Fibroblast of skin of right quadriceps (primary cell): ENCODE results near the gene VPS35.
"Not testable (repeated sequence)": the region's sequence is repeated elsewhere in the genome, so short reads cannot be mapped to it uniquely, and the experiment has no call there.

Experiments
- DNase-seq: peaks from one replicate; pipeline ENCODE4 v3.0.0-alpha.2; 2013

VPS35 gene

DNA sequence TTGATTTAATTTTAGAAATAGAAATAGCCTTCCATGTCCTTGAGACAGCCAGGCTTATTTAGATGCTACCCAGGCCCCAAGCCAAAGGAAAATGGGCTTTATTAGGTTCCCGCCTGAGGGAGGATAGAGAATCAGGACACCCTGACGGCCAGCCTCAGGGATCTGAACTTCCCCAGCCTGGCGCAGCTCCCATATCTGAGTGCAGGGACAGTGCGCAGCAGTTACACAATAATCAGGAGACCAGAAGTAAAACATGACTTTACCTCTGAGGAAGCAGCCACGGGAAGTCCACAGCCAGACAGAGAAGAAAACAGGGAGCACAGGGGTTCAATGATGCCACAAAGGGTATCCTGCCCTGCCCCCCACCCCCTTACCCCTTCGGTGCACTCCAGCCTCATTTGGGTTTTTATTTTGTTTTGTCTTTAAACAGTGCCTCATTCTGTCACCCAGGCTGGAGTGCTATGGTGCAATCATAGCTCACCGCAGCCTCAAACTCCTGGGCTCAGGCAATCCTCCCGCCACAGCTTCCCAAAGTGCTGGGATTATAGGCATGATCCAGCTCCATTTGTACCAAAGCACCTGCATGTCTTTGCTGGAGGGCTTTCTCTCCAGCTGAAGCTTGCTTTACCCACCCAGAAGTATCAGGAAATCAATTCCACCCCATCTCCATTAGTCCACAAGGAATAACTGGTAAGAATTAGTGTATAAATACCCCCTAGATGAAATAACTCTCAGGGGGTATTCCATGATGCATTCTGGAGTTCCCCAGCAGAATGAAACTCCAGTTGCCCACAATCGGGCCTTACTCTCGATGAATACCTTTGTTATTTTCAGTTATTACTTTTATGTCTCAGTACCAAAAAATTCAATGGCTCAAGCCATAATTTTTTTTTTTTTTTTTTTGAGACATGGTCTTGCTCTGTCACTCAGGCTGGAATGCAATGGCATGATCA is 22.4 kb upstream of the VPS35 start:
- DNase-seq: no peak

DNA sequence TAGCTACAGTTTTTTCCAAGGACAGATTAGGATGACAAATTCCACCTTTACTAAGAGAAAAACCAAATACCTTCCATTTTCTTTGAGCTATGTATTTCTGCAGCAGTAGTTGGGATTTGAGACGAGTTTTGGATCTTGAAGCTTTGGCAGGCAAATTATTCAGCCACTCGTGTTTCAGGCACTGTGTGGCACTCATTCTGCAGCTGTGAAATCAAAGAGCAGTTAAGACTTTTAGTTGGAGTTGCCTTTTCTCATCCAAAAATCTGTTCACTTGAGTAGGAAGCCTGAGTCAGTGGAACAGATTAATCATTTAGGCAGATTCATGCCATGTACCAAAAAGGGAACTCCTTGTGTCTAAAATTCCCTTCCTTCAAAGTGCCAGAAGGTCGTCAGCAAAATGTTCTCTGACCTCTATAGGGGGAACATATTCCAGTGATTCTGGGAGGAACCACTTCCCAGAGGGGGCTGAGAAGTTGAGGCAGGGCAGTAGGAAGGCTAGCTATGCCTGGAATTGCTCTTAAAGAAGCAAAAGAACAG is 20.6 kb upstream of the VPS35 start:
- DNase-seq: no peak

DNA sequence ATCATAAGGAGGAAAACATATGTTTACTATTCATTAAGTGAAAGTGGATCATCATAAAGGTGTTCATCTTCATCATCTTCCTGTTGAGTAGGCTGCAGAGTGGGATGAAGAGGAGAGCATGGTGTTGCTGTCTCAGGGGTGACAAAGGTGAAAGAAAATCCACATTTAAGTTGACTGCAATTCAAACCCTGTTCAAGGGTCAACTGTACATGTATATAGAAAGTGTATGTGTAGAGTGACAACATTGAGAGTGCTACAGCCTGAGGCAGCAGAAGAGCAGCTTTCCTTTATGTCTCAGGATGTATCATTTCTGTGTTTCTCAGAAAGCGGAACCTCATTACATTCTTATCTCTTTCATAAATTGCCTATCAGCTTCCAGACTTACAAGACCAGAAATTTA is 17.7 kb upstream of the VPS35 start:
- no peak for DNase-seq

DNA sequence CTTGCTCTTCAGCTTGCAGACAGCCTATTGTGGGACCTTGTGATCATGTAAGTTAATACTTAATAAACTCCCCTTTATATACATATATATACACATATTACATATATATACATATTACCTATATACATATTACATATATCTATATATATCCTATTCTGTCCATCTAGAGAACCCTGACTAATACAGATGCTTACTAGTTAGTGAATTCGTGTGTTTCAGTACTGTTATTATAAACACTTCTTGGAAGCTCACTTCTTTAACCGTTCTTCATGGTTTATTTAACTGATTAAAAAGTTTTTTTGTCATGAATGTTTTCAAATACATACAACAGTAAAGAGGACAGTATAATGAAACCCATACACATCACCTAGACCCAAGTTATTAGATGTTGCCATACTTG is 13.1 kb upstream of the VPS35 start:
- no peak for DNase-seq

DNA sequence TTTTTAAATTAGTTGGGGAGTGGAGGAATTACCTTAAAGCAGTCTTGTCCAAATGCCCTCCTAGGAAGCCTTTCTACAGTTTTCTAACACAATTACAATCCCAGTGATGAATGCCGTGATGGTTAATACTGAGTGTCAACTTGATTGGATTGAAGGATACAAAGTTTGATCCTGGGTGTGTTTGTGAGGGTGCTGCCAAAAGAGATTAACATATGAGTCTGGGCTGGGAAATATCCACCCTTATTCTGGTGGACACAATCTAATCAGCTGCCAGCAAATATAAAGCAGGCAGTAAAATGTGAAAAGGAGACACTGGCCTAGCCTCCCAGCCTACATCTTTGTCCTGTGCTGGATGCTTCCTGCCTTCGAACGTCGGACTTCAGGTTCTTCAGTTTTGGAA is 12.6 kb upstream of the VPS35 start:
- no peak for DNase-seq

DNA sequence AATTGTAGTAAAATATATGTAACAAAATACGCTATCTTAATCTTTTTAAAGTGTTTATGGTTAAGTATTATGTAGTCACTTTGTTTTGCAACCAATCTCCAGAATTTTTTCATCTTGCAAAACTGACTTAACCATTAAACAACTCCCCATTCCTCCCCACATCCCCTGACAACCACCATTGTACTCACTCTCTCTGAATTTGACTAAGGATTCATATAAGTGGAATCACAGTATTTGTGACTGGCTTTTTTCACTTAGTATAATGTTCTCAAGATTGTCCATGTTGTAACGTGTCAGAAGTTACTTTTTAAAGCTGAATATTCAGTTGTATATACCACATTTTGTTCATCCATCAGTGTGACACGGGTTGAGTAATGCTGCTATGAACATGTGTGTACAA is 11.1 kb upstream of the VPS35 start:
- no peak for DNase-seq

DNA sequence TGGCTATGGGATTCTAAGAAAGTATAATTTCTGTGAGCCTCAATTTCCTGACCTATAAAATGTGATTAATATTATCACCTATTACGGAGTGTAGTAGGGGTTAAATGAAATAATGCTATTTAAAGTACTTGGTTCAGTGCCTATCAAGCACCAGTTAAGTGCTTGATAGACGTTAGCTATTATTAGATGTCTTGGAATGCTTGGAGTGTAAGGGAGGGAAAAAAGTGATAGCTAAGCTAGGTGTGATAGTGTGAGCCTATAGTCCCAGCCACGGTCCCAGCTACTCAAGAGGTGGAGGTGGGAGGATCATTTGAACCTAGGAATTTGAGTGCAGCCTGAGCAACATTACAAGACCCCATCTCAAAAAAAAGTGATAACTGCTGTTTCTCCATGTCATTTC is 8.0 kb upstream of the VPS35 start:
- no peak for DNase-seq

DNA sequence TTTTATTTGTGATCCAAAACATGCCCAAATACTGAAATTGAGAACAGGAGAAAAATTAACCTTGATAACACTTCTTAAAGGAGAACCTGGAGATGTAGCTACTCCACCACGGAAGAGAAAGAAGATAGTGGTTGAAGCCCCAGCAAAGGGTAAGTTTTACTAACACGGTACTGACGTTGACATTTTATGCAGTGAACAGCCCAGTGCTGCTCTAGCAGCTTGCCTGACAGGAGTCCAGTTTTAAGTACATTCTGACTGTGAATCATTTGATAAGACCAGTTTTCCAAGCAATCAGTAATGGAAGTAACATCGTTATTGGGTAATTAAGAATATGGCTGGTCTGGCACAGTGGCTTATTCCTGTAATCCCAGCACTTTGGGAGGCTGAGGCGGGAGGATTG is 7.0 kb upstream of the VPS35 start:
- no peak for DNase-seq

DNA sequence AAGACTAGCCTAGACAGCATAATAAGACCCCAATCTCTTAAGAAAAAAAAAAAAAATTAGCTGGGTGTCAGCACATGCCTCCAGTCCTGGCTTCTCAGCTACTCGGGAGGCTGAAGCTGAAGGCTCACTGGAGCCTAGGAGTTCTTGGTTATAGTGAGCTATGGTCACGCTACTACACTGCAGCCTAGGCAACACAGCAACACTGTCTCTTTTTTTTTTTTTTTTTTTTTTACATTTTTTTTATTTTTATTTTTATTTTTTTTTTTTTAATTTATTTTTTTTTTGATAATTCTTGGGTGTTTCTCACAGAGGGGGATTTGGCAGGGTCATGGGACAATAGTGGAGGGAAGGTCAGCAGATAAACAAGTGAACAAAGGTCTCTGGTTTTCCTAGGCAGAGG is 4.6 kb upstream of the VPS35 start:
- no peak for DNase-seq

DNA sequence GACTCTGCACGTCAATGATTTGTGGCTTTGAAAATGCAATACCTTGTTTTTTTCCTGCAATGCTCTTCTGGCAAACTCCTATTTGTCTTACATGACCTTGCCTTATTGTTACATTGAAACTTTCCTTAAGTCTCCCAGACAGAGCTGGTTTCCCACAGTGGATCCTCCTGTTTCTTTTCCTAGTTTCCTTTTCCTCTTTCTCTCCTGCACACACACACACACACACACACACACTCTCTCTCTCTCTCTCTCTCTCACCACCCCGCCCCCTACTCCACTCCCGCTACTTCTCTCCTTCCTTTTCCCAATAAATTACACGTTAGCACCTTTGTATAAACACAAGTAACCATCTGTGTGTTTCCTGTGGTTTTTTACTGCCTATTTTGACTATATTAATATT is 2.7 kb upstream of the VPS35 start:
- peak; percentile 9 for DNase-seq

DNA sequence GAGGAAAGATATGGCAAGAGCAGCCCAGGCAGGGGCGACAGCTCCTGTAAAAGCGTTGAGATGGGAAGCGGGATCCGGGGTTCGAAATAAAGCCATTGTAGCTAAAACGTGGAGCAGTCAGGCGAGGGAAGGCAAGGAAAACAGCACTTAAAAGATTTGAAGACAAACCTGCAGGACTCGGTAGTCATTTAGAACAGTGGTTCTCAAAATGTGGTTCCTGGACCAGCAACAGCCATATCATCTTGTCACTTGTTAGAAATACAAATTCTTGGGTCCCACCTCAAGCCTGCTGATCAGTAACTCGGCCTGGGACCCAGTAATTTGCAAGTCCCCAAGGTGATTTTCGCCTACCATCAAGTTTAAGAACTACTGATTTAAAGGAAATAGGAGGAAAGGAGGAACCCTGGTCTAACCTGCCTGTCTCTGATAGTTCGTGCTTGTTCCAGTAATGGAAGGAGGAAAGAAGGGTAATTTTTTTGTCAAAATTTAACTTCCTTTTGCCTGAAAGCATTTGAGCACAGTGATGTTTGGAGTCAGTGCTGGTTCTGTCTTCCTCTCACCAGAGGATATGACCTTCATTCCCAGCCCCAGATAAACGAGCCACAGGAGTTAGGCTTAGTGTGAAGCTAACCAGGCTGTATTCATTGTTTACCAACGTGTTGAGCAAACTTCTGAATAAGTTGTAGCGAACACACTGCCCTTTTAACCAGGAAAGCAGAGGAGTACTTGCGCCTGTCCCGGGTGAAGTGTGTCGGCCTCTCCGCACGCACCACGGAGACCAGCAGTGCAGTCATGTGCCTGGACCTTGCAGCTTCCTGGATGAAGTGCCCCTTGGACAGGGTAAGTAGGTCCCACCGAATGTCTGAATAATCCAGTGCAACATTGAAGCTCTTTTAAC is 1.6 kb upstream of the VPS35 start:
- peak; percentile 8 for DNase-seq

DNA sequence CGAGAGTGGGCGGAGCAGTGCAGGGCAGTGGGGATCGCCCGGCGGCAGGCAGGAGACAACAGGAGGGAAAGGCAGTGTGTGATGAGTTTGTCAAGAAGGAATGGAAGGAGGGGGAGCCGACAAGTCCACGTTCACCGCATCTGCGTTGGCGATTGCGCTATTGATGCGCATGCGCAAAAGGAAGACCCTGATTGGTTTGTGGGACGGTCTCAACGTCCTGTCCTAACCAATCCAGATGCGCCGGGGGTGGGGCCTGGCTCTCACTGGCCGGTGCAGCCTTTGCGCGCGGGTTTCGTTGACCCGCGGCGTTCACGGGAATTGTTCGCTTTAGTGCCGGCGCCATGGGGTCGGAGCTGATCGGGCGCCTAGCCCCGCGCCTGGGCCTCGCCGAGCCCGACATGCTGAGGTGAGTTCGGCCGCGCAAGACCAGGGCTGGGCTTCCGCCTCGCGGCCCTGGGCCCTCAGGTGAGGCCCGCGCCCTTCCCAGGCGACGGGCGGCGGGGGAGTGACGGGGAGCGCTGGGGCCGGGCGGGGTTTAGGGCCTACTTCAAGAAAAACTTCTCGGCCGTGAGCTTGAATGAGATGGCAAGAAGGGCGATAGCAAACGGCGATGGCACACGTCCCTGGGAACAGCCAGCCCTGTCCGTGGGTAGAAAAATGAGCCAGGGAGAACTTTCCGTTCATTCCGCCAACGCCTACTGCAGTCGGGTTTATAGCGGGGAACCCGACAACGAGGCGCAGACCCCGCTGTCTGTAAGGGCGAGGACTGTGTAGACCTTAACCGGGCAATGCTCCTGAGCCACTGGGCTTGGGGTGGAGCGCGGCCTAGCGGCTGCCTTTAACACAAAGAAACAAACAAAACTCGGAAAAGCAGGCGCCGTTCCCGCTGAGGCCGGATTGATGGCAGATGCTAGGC is 645 bp upstream of the VPS35 start, which contains the start of gene ORC6:
Gene ORC6 (plus strand): TSS at position 295 of the 916 bp plus-strand sequence. CDS start 47 bp downstream, at position 342.
- DNase-seq: peak; percentile 97

DNA sequence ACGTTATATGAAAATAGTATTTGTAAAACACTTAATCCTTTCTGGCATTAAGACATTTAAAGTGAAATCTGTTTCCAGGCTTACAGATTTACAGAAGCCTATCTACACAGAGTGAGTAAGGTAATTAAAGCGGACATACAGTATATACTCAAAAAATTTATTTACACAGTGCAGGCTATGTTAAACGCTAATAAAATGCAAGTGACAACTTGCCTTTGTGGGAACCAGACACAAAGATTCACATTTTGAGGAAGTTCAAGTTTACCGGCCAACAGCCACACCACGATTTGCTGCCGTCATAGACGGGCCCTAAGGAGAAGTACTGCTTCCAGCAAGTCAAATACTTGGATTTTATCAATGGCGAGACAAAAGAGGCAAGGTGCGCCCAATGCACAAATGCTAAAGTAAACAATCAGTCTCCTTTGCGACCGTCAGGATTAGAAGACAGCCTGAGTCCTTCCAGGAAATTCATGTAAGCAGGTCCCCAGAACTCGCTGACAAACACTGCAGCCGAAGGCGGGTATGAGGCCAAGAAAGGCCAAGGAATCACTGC is 801 bp downstream of the VPS35 start:
- peak; percentile 2 for DNase-seq

DNA sequence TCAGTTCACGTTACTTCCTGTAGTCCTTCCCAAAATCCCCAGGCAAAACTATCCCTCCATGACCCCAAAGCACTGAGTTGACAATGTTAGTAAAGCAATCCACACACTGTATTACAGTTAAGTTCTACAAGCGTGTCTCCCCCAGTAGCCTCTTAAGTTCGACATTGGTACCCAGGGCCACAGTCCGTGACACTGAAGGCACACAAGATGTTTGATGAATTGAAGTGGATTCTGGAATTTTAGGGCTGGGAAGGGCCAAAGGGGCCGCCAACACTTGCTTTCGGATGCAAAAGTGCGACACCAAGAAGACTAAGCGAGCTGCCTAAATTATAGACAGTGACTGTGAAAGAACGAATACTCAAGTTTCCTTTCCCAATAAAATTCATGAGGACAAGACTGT is 1.5 kb downstream of the VPS35 start:
- no peak for DNase-seq

DNA sequence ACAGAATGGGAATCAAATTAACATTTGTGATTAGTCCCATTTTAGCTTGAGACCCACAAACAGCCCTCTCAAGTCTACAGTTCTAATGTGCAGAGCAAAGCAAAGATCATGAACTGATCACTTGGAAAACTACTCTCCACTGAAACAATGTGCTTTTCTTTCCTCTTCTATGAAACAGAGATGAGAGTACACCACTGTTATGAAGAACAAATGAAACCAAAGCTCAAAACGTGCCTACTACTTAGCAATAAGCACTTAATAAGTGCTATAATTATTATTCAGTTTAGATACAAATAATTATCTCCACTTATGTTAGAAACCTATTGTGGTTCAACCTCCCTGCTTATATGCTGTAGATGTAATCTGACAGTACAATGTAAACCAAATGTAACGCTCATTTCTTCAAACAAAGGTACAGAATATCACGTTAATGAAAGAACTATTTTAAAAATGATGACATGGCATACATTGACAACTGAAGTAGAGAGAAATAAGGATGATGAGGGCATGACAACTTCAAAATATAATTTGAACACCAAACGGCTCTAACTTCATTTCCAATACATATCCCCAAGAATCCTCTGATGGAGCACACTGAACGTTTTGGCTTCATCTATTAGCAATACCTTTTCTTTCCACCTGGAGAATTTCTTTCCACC is 2.0 kb downstream of the VPS35 start:
- no peak for DNase-seq

DNA sequence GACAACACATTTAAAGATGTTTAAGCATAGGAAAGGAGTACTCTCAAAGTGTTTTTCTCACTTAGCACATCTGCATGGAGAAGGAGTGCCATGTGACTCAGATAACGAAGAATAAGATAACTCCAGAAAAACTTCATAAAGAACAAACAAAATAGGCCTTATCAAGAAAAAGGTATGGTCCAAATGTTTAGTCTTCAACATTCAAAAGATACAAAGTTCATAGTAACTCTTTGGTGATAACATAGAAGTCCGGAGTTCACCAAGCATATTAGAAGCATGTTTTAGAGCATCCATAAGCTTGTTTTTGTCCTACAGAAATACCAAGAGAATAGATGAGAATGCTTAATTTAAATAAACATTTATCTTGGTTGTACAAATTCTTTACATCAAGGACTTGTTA is 7.1 kb downstream of the VPS35 start:
- DNase-seq: not testable (repeated sequence)

DNA sequence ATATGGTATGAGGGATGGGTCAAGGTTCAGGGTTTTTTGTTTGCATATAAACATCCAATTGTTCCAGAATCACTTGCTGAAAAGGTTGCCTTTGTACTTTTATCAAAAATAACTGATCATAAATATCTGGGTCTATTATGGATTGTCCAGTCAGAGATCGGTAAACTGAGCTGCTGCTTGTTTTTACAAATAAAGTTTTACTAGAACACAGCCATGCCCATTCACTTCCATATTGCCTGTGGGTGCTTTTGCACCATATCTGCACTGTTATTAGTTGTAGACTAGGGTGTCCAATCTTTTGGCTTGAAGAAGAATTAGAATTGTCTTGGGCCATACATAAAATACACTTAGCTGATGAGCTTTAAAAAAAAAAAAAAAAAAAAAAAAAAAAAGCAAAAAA is 11.0 kb downstream of the VPS35 start:
- not testable (repeated sequence) for DNase-seq

DNA sequence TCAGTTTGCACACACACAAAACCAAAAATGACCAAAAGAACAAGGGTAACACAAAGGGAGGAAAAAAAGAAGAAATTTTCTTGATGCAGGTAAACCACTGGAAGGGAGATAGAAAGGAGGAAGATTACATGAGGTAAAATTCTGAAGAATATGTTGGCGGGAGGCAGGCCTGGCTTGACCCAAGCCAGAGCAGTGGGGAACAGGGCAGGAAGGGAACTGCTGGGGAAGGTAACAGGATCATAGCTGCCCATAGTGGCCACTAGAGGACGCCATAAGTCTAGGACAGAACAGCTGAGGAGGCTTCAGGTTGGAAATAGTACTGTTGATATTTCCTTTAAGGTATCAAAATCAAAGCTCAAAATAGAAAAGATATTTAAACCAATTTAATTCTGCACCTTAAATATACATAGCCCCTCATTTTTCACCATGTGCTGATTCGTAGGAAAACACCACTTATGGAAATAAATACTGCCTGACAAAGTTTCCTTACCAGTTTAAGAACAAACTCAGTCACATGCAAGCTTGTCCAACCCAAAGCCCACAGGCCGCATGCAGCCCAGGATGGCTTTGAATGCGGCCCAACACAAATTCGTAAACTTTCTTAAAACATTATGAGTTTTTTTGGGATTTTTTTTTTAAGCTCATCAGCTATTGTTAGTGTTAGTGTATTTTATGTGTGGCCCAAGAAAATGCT is 15.5 kb downstream of the VPS35 start:
- peak; percentile 41 for DNase-seq

DNA sequence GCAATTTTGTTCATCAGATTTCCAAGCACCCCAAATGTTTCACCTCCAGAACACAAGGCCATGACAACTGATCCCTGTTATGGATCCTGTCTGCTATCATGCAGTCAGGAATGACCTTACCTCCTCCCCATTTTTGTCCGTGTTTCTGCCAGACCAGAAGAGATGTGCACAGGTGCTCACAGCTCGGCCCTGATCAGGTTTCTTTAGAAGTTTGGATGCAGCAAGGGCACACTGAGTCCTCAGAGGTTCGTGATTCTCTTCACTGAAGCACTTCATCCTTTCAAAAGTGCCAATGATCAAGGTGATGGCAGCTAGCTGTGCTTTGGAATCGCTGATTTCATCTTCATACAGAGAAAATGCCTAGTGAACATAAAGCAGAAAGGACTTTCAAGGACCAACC is 26.9 kb downstream of the VPS35 start:
- DNase-seq: no peak

DNA sequence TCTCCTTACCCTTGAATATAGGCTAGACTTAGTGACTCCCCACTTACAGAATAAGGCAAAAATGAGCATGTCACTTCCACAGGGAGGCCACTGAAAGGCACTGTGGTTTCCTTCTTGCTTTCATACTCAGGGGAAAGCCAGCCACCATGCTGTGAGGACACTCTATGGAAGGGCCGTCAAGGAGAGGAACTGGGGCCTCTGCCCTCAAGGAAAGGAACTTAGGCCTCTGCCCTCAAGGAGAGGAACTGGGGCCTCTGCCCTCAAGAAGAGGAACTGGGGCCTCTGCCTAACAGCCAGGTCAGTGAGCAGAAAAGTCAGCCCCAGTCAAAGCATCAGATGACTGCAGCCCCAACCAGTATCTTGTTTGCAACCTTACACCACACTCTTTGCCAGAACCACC is 30.1 kb downstream of the VPS35 start:
- no peak for DNase-seq

DNA sequence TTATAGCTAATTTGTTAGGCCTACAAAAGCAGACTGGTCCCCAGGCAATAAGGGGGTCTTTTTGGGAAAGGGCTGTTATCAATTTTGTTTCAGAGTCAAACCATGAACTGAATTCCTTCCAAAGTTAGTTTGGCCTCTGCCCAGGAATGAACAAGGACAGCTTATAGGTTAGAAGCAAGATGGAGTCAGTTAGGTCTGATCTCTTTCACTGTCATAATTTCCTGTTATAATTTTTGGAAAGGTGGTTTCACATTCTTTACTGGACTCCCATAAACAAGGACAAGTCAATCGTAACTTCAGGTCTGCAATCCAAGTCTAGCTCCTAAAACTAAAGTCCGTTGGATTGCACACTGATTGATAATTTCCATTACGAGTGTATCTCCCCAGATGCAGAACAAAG is 37.7 kb downstream of the VPS35 start:
- no peak for DNase-seq
